NB4 (cell line): ENCODE data around the gene SPEN.

ENCODE experiments used
- MYC ChIP-seq: IDR thresholded peaks from 2 replicates; pipeline ENCODE4 v1.6.1; 2011; ENCODE audit warnings: low read depth, low read length
- POLR2A ChIP-seq: IDR thresholded peaks from 2 replicates; pipeline ENCODE4 v1.6.1; 2011; ENCODE audit warnings: mild to moderate bottlenecking; ENCODE audit not compliant: insufficient read length; ENCODE audit errors: extremely low read depth
- TF ChIP-seq, protein P1 (sequence below): IDR thresholded peaks from one replicate; pipeline ENCODE4 v1.5.1; 2012; ENCODE audit warnings: low read depth, low read length
- TF ChIP-seq, protein P2 (sequence below): IDR thresholded peaks from 2 replicates; pipeline ENCODE4 v1.6.1; 2011; ENCODE audit warnings: low read depth, low read length

GRCh38 chr1:15911141-15911540 is 63.6 kb downstream of the SPEN start:
- TF ChIP-seq, protein P1, sequence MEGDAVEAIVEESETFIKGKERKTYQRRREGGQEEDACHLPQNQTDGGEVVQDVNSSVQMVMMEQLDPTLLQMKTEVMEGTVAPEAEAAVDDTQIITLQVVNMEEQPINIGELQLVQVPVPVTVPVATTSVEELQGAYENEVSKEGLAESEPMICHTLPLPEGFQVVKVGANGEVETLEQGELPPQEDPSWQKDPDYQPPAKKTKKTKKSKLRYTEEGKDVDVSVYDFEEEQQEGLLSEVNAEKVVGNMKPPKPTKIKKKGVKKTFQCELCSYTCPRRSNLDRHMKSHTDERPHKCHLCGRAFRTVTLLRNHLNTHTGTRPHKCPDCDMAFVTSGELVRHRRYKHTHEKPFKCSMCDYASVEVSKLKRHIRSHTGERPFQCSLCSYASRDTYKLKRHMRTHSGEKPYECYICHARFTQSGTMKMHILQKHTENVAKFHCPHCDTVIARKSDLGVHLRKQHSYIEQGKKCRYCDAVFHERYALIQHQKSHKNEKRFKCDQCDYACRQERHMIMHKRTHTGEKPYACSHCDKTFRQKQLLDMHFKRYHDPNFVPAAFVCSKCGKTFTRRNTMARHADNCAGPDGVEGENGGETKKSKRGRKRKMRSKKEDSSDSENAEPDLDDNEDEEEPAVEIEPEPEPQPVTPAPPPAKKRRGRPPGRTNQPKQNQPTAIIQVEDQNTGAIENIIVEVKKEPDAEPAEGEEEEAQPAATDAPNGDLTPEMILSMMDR: no peak
- TF ChIP-seq POLR2A (no peak), MYC (no peak)
- TF ChIP-seq, protein P2, sequence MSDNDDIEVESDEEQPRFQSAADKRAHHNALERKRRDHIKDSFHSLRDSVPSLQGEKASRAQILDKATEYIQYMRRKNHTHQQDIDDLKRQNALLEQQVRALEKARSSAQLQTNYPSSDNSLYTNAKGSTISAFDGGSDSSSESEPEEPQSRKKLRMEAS: no peak
